DND-41 (cell line): ENCODE data around the gene NKD1.

Experiments
- CTCF ChIP-seq: IDR thresholded peaks from 2 replicates; pipeline ENCODE4 v1.5.1; 2012; ENCODE audit warnings: borderline replicate concordance, low read length, moderate library complexity, mild to moderate bottlenecking; ENCODE audit not compliant: poor library complexity, severe bottlenecking; ENCODE audit errors: extremely low read depth
- EZH2 ChIP-seq: IDR thresholded peaks from 3 replicates; pipeline ENCODE4 v1.6.1; 2012; ENCODE audit warnings: borderline replicate concordance, low read depth, mild to moderate bottlenecking, moderate library complexity, low read length, inconsistent platforms; ENCODE audit not compliant: severe bottlenecking

GRCh38 chr16:50563989-50564388, 15.8 kb downstream of the NKD1 start:
- TF ChIP-seq CTCF: no peak
- no peak for TF ChIP-seq EZH2
